OCI-LY1 (cell line): ENCODE results near the gene PLCB4.
"Not testable (repeated sequence)": the region's sequence is repeated elsewhere in the genome, so short reads cannot be mapped to it uniquely, and the experiment has no call there.

Source experiments
- H2AFZ ChIP-seq: fragments of 200-600 bp; sonication (generic), shearing (Covaris generic); 2 replicates; pipeline ENCODE4 v1.6.0; 2014; ENCODE audit warnings: antibody characterized with exemption, mild to moderate bottlenecking, low read length
- H3F3A ChIP-seq: fragments of 200-600 bp; sonication (generic), shearing (Covaris generic); 2 replicates; pipeline ENCODE4 v1.6.0; 2014; ENCODE audit warnings: mild to moderate bottlenecking, antibody characterized with exemption, low read length, moderate library complexity; ENCODE audit not compliant: insufficient read depth
- H3K27ac ChIP-seq: fragments of 200-600 bp; sonication (generic); 2 replicates; pipeline ENCODE4 v1.5.1; 2014; ENCODE audit warnings: low read length, mixed run types, mild to moderate bottlenecking, low read depth; ENCODE audit not compliant: poor library complexity, severe bottlenecking
- H3K27me3 ChIP-seq: fragments of 200-600 bp; sonication (generic); 2 replicates; pipeline ENCODE4 v1.6.0; 2014; ENCODE audit warnings: antibody characterized with exemption, mild to moderate bottlenecking, low read length, moderate library complexity; ENCODE audit not compliant: insufficient read depth
- H3K36me3 ChIP-seq: fragments of 200-600 bp; sonication (generic); 2 replicates; pipeline ENCODE4 v1.6.1; 2014; ENCODE audit warnings: mild to moderate bottlenecking, antibody characterized with exemption, low read length, moderate library complexity, mixed read lengths; ENCODE audit not compliant: insufficient read depth
- H3K4me1 ChIP-seq: fragments of 200-600 bp; sonication (generic); 2 replicates; pipeline ENCODE4 v1.5.1; 2014; ENCODE audit warnings: mild to moderate bottlenecking, low read length, moderate library complexity; ENCODE audit not compliant: insufficient read depth, severe bottlenecking
- H3K4me2 ChIP-seq: fragments of 200-600 bp; sonication (generic), shearing (Covaris generic); 2 replicates; pipeline ENCODE4 v1.6.1; 2014; ENCODE audit warnings: low read length
- H3K4me3 ChIP-seq: fragments of 200-600 bp; sonication (generic); 2 replicates; pipeline ENCODE4 v1.5.1; 2014; ENCODE audit warnings: low read length, low read depth, mild to moderate bottlenecking, mixed read lengths; ENCODE audit not compliant: poor library complexity, severe bottlenecking
- H3K79me2 ChIP-seq: fragments of 200-600 bp; shearing (Covaris generic); 2 replicates; pipeline ENCODE4 v1.6.1; 2016; ENCODE audit warnings: mixed run types, low read length, mixed read lengths; ENCODE audit not compliant: insufficient read depth
- H3K9ac ChIP-seq: fragments of 200-600 bp; sonication (generic), shearing (Covaris generic); 2 replicates; pipeline ENCODE4 v1.6.1; 2014; ENCODE audit warnings: mild to moderate bottlenecking, low read length, mixed read lengths
- H3K9me2 ChIP-seq: fragments of 200-600 bp; sonication (generic), shearing (Covaris generic); 2 replicates; pipeline ENCODE4 v1.6.1; 2014; ENCODE audit warnings: low read depth, mild to moderate bottlenecking, low read length, mixed read lengths
- H3K9me3 ChIP-seq: fragments of 200-600 bp; shearing (Covaris generic); 2 replicates; pipeline ENCODE4 v1.6.1; 2014; ENCODE audit warnings: low read length, mixed read lengths
- H4K20me1 ChIP-seq: fragments of 200-600 bp; sonication (generic), shearing (Covaris generic); 2 replicates; pipeline ENCODE4 v1.6.0; 2016; ENCODE audit warnings: mild to moderate bottlenecking, low read length; ENCODE audit not compliant: insufficient read depth
- CTCF ChIP-seq: fragments of 200-600 bp; sonication (generic), shearing (Covaris generic); IDR thresholded peaks from 2 replicates; pipeline ENCODE4 v1.5.1; 2017; ENCODE audit warnings: mild to moderate bottlenecking, antibody characterized with exemption, low read length, moderate library complexity, mixed read lengths
- EZH2 ChIP-seq: fragments of 200-600 bp; sonication (generic), shearing (Covaris generic); IDR thresholded peaks from 2 replicates; pipeline ENCODE4 v1.8.0; 2017; ENCODE audit warnings: borderline replicate concordance, mixed run types, mild to moderate bottlenecking, antibody characterized with exemption, low read length, moderate library complexity, mixed read lengths

PLCB4 gene

GRCh38 chr20:9375221-9375681, 306.4 kb downstream of the PLCB4 start:
- no peak overlapping the region for H3K4me3 ChIP-seq
- H4K20me1 ChIP-seq, result no peaks in the 10 kb centered on the region
- H3K4me1 ChIP-seq, result no peaks in the 10 kb centered on the region
- no peaks in the 10 kb centered on the region for H3F3A ChIP-seq
- no peak overlapping the region for H3K27ac ChIP-seq
- TF ChIP-seq EZH2 (no peak), CTCF (no peak)
- H2AFZ ChIP-seq, result no peak overlapping the region
- H3K27me3 ChIP-seq, result no peaks in the 10 kb centered on the region; the same call in 1 of the 2 replicates
- no peaks in the 10 kb centered on the region for H3K9me2 ChIP-seq
- H3K4me2 ChIP-seq, result no peak overlapping the region
- H3K9me3 ChIP-seq, result no peaks in the 10 kb centered on the region
- H3K79me2 ChIP-seq, result no peaks in the 10 kb centered on the region
- H3K36me3 ChIP-seq, result no peaks in the 10 kb centered on the region
- no peak overlapping the region for H3K9ac ChIP-seq

GRCh38 chr20:9377007-9377406, 308.1 kb downstream of the PLCB4 start:
- H3K4me1 ChIP-seq, result no peaks in the 10 kb centered on the region
- H2AFZ ChIP-seq, result no peak overlapping the region
- no peaks in the 10 kb centered on the region; the same call in 1 of the 2 replicates for H3K27me3 ChIP-seq
- H3K27ac ChIP-seq, result no peak overlapping the region
- H3F3A ChIP-seq, result no peaks in the 10 kb centered on the region
- H3K4me2 ChIP-seq, result no peak overlapping the region
- no peak for TF ChIP-seq CTCF
- TF ChIP-seq EZH2, result no peak
- H3K9ac ChIP-seq, result no peak overlapping the region
- no peaks in the 10 kb centered on the region for H4K20me1 ChIP-seq
- H3K9me3 ChIP-seq, result no peaks in the 10 kb centered on the region
- H3K79me2 ChIP-seq, result no peaks in the 10 kb centered on the region
- no peaks in the 10 kb centered on the region for H3K9me2 ChIP-seq
- H3K4me3 ChIP-seq, result no peak overlapping the region
- H3K36me3 ChIP-seq, result no peaks in the 10 kb centered on the region

- H3K9ac ChIP-seq, H3K4me3 ChIP-seq, H3K27ac ChIP-seq, H3K79me2 ChIP-seq, H3K9me3 ChIP-seq, H3K36me3 ChIP-seq, H2AFZ ChIP-seq, H4K20me1 ChIP-seq, H3K4me2 ChIP-seq, H3K4me1 ChIP-seq, H3K27me3 ChIP-seq, H3K9me2 ChIP-seq, H3F3A ChIP-seq: not testable (repeated sequence)
These were observed 316.7 kb downstream of the PLCB4 start for GRCh38 chr20:9385345-9386310.
